IPS-15b (cell line): Measurements from ENCODE around the gene NBPF4.

ENCODE experiments used
- H3K27me3 ChIP-seq: one replicate; pipeline ENCODE4 v1.6.1; 2013; ENCODE audit warnings: low read length; ENCODE audit not compliant: control insufficient read depth, insufficient read depth
- H3K36me3 ChIP-seq: one replicate; pipeline ENCODE4 v1.6.1; 2013; ENCODE audit warnings: low read length; ENCODE audit not compliant: control insufficient read depth, insufficient read depth
- H3K4me1 ChIP-seq: one replicate; pipeline ENCODE4 v1.6.1; 2013; ENCODE audit warnings: mild to moderate bottlenecking, low read length; ENCODE audit not compliant: control insufficient read depth, insufficient read depth
- H3K4me3 ChIP-seq: one replicate; pipeline ENCODE4 v1.5.1; 2013; ENCODE audit warnings: low read depth, low read length
- H3K9ac ChIP-seq: one replicate; pipeline ENCODE4 v1.6.1; 2013; ENCODE audit warnings: low read depth, mild to moderate bottlenecking, low read length
- H3K9me3 ChIP-seq: one replicate; pipeline ENCODE4 v1.6.1; 2013; ENCODE audit warnings: mild to moderate bottlenecking, low read length; ENCODE audit not compliant: control insufficient read depth, insufficient read depth

Gene NBPF4

GRCh38 chr1:108179018-108179417, 64.9 kb downstream of the NBPF4 start:
- H3K27me3 ChIP-seq = no peaks in the 10 kb centered on the region
- H3K9ac ChIP-seq = no peak overlapping the region
- no peaks in the 10 kb centered on the region for H3K9me3 ChIP-seq
- H3K4me1 ChIP-seq = no peaks in the 10 kb centered on the region
- H3K4me3 ChIP-seq = no peak overlapping the region
- H3K36me3 ChIP-seq = peaks cover 4% of the 10 kb centered on the region
